ENCODE results near the gene HEXA.
"Not testable (repeated sequence)": the region's sequence is repeated elsewhere in the genome, so short reads cannot be mapped to it uniquely, and the experiment has no call there.

HEXA gene

GRCh38 chr15:72375846-72376581 is at the start of gene HEXA:
TSS of gene HEXA (minus strand) at chr15:72376014. CDS start at chr15:72375972, 42 bp downstream.
- DNase-seq, result peak; percentile 93

GRCh38 chr15:72423256-72423655 is 47.4 kb upstream of the HEXA start:
- no peak for DNase-seq

GRCh38 chr15:72421484-72421883 is 45.7 kb upstream of the HEXA start:
- DNase-seq, result no peak

GRCh38 chr15:72420576-72420975 is 44.8 kb upstream of the HEXA start:
- no peak for DNase-seq

- DNase-seq, result not testable (repeated sequence)
Measured at GRCh38 chr15:72419768-72420167, 44.0 kb upstream of the HEXA start.

- DNase-seq, result no peak
Measured at GRCh38 chr15:72415304-72415703, 39.5 kb upstream of the HEXA start.

- not testable (repeated sequence) for DNase-seq
Measured at GRCh38 chr15:72413337-72413736, 37.5 kb upstream of the HEXA start.

- DNase-seq, result no peak
Measured at GRCh38 chr15:72411544-72411943, 35.7 kb upstream of the HEXA start.

GRCh38 chr15:72411111-72411510 is 35.3 kb upstream of the HEXA start:
- no peak for DNase-seq

GRCh38 chr15:72406936-72407335 is 31.1 kb upstream of the HEXA start:
- no peak for DNase-seq

- DNase-seq, result no peak
Measured at GRCh38 chr15:72404841-72405240, 29.0 kb upstream of the HEXA start.

- DNase-seq, result no peak
Measured at GRCh38 chr15:72404356-72404755, 28.5 kb upstream of the HEXA start.

GRCh38 chr15:72402726-72403125 is 26.9 kb upstream of the HEXA start:
- no peak for DNase-seq

GRCh38 chr15:72398648-72399047 is 22.8 kb upstream of the HEXA start:
- DNase-seq, result no peak

GRCh38 chr15:72397796-72398588 is 22.2 kb upstream of the HEXA start, which contains the start of gene TMEM202:
TSS of gene TMEM202 (plus strand) at chr15:72398305. CDS start at chr15:72398327, 22 bp downstream.
- no peak for DNase-seq

GRCh38 chr15:72396331-72396730 is 20.5 kb upstream of the HEXA start:
- DNase-seq, result not testable (repeated sequence)

- no peak for DNase-seq
Measured at GRCh38 chr15:72389231-72389630, 13.4 kb upstream of the HEXA start.

GRCh38 chr15:72387741-72388140 is 11.9 kb upstream of the HEXA start:
- no peak for DNase-seq

GRCh38 chr15:72382146-72382545 is 6.3 kb upstream of the HEXA start:
- DNase-seq, result no peak

- no peak for DNase-seq
Measured at GRCh38 chr15:72380743-72381142, 4.9 kb upstream of the HEXA start.

GRCh38 chr15:72379856-72380430 is 4.1 kb upstream of the HEXA start:
- DNase-seq, result no peak

- not testable (repeated sequence) for DNase-seq
Measured at GRCh38 chr15:72379106-72379505, 3.3 kb upstream of the HEXA start.

- DNase-seq, result no peak
Measured at GRCh38 chr15:72377331-72377730, 1.5 kb upstream of the HEXA start.

GRCh38 chr15:72375501-72375845 is 341 bp downstream of the HEXA start:
- no peak for DNase-seq

Measured in NCI-H1436 (cell line).